ENCODE results near the gene TMEM8B. TPM values are rescaled to one million over a fixed set of nuclear protein-coding genes. Genes with fewer than 3 reads are reported as not detected.
A peak's percentile ranks its signal among the peaks of the same experiment; 100 is the strongest.

TMEM8B gene
- polyA plus RNA-seq, 1 experiment: 5.6 TPM

DNA sequence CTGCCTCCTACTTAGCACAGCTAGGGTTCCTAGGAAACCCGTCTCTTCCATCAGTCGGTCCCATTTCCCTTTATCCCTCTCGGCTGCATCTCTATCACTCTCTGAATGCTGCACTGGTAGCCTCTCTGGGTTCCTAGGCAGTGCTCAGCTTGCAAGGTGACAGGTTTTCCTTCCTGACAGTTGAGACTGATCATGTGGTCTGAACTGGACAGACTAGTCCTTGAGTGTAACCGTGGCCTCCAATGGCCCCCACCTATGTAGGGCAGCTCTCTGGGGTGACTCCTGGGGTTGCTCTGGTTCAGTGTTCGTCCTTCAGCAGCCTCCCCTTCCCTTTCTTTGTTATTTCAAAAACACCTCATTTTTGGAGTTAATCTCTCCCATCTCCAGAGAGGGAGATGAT lies 3.8 kb downstream of the TMEM8B start:
- TF ChIP-seq, protein P1, sequence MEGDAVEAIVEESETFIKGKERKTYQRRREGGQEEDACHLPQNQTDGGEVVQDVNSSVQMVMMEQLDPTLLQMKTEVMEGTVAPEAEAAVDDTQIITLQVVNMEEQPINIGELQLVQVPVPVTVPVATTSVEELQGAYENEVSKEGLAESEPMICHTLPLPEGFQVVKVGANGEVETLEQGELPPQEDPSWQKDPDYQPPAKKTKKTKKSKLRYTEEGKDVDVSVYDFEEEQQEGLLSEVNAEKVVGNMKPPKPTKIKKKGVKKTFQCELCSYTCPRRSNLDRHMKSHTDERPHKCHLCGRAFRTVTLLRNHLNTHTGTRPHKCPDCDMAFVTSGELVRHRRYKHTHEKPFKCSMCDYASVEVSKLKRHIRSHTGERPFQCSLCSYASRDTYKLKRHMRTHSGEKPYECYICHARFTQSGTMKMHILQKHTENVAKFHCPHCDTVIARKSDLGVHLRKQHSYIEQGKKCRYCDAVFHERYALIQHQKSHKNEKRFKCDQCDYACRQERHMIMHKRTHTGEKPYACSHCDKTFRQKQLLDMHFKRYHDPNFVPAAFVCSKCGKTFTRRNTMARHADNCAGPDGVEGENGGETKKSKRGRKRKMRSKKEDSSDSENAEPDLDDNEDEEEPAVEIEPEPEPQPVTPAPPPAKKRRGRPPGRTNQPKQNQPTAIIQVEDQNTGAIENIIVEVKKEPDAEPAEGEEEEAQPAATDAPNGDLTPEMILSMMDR (IDR thresholded peaks at IDR 0.05; ENCODE audit: insufficient read depth, low read depth, low read length): no peak
- Histone ChIP-seq H3K27me3 (ENCODE audit: control insufficient read depth, insufficient read depth, low read length) (no peaks in the 10 kb centered on the region), H3K4me3 (ENCODE audit: low read depth, low read length) (no peak overlapping the region), H3K36me3 (ENCODE audit: control insufficient read depth, insufficient read depth, low read length) (0 out of 2 replicates have a peak, but pooled peaks cover 1% of the 10 kb centered on the region)
- ChIA-PET POLR2A (no interaction called here), CTCF (interaction anchor here (1.1 to 2.0 kb wide), 4 partner anchors 18 to 49 kb away, joined by 4 to 8 read pairs (median 4); no protein-coding TSS in a partner anchor)
- DNase-seq (ENCODE audit: low read depth): no peak

DNA sequence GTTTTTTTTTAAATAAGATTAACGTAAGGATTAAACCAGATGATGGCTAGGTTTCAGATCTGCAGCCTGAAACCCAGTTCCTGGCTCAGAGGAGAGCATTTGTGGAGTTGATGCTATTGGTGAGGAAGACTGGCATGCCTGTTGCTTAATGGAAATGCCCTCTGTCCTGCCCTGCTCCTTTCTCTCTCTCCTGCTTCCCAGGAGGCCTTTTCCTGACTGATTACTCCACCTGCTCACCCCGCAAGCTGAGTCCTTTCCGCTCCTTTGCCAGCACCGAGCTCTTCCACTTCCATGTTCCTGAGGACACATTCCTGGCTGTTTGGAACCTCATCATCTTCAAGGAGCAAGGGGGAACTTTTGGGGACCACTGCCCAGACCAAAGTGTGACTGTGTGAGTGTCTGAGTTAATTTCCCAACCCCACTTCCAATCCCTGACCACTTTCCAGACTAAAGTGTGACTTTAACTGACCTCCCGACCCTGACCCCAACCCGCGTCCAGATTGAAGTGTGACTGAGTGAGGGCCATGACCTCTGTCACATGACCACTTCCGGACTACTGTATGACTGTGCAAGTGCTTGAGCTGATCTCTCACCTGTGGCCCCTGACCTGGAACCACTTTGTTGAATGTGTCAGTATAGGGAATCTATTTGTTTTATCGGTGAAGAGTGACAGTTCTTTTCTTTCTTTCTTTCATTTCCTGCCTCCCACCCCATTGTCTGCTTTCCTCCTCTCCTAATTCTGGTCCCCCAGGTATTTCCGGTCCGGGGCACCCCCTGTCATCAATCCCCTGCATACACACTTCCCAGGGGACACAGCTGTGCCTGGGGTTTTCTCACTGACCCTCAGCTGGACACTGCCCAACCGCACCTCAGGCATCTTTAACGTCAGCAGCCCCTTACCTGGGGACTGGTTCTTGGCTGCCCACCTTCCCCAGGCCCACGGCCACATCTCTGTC lies 5.5 kb downstream of the TMEM8B start:
- H3K36me3 ChIP-seq (ENCODE audit: control insufficient read depth, insufficient read depth, low read length): 0 out of 2 replicates have a peak, but pooled peaks cover 1% of the 10 kb centered on the region
- no peak for DNase-seq (ENCODE audit: low read depth)
- CTCF ChIA-PET: interaction anchor here (0.8 to 1.9 kb wide), 6 partner anchors 11 to 76 kb away, joined by 3 to 5 read pairs (median 4); no protein-coding TSS in a partner anchor

DNA sequence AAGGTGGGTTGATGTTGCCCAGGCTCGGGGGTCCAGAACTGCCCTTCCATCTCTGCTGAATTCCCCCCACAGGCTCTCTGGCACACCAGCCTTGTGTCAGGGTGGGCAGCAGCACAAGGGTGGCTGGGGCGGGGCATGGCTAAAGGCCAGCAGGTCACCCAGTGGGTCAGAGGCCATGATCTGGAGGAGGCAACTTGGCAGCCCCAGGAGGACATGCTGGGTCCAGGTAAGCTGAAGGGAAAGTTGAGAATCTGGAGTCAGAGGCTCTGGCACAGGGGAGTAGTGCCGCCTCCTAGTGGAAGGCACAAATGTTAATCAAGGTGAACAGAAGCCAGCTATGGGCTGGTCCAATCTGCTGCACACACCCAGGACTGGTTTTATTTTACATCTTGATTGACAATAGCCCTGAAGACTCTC lies 6.2 kb downstream of the TMEM8B start:
- ChIA-PET CTCF (interaction anchor here (0.6 to 1.9 kb wide), 7 partner anchors 9 to 75 kb away, joined by 3 to 6 read pairs (median 3); no protein-coding TSS in a partner anchor), POLR2A (no interaction called here)
- Histone ChIP-seq H3K27me3 (ENCODE audit: control insufficient read depth, insufficient read depth, low read length) (no peaks in the 10 kb centered on the region), H3K4me3 (ENCODE audit: low read depth, low read length) (no peak overlapping the region), H3K36me3 (ENCODE audit: control insufficient read depth, insufficient read depth, low read length) (0 out of 2 replicates have a peak, but pooled peaks cover 1% of the 10 kb centered on the region)
- no peak for DNase-seq (ENCODE audit: low read depth)
- TF ChIP-seq, protein P1 (IDR thresholded peaks at IDR 0.05; ENCODE audit: insufficient read depth, low read depth, low read length): peak; percentile 29; the same call in 1 of the 2 replicates

More for the DNA sequence above, 5.5 kb downstream of the TMEM8B start:
- TF ChIP-seq, protein P1 (IDR thresholded peaks at IDR 0.05; ENCODE audit: insufficient read depth, low read depth, low read length): no peak
- no peaks in the 10 kb centered on the region for H3K27me3 ChIP-seq (ENCODE audit: control insufficient read depth, insufficient read depth, low read length)
- POLR2A ChIA-PET: no interaction called here
- no peak overlapping the region for H3K4me3 ChIP-seq (ENCODE audit: low read depth, low read length)

DNA sequence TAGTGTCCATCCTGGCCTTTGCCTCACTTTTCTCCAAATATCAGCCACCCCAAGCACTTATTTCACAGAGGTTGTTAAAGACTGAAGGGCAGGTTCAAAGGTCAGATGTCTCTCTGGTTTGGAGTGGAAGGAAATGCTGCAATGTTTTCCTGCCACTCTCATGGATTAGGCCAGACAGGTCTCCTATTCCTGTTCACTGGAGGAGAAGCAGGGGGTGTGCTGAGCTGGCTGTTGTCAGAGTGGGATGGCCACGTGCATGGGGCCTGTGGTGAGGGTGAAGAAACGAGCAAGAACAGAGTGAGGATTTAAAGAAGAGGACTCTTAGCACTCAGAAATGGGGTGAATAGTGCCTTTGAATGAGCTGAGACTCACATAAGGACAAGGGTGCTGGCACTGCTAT lies 6.7 kb downstream of the TMEM8B start:
- TF ChIP-seq, protein P1 (IDR thresholded peaks at IDR 0.05; ENCODE audit: insufficient read depth, low read depth, low read length): no peak
- DNase-seq (ENCODE audit: low read depth): no peak
- Histone ChIP-seq H3K36me3 (ENCODE audit: control insufficient read depth, insufficient read depth, low read length) (0 out of 2 replicates have a peak, but pooled peaks cover 1% of the 10 kb centered on the region), H3K27me3 (ENCODE audit: control insufficient read depth, insufficient read depth, low read length) (no peaks in the 10 kb centered on the region), H3K4me3 (ENCODE audit: low read depth, low read length) (no peak overlapping the region)
- ChIA-PET CTCF (interaction anchor here (0.6 to 1.9 kb wide), 7 partner anchors 9 to 285 kb away, joined by 3 to 6 read pairs (median 3); no protein-coding TSS in a partner anchor), POLR2A (no interaction called here)

DNA sequence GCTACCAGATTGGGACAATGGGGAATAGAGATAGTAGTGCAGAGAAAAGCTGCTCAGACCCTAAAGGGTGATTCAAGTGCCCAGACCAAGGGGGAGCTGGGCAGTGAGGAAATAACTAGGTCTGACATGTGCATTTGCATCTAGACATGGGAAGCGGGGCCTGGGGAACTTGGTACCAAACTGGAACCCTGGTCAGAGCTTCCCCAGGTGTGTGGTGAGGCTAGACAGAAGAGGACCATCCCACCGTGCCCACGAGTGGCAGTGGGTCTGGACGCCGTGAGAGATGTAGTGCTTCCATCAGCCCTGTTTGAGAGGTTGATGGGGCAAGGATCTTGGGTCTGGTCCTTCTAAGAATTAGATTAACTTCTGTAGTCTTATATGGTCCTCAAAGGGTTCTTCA lies 7.6 kb downstream of the TMEM8B start:
- Histone ChIP-seq H3K36me3 (ENCODE audit: control insufficient read depth, insufficient read depth, low read length) (peaks cover 3% of the 10 kb centered on the region; the same call in 1 of the 2 replicates), H3K4me3 (ENCODE audit: low read depth, low read length) (no peak overlapping the region), H3K27me3 (ENCODE audit: control insufficient read depth, insufficient read depth, low read length) (no peaks in the 10 kb centered on the region)
- POLR2A ChIA-PET: no interaction called here
- CTCF ChIA-PET: interaction anchor here (0.6 to 2.1 kb wide), 7 partner anchors 8 to 286 kb away, joined by 3 to 8 read pairs (median 4); partner anchors contain the start of genes FAM221B and TMEM8B
- TF ChIP-seq, protein P1 (IDR thresholded peaks at IDR 0.05; ENCODE audit: insufficient read depth, low read depth, low read length): no peak
- DNase-seq (ENCODE audit: low read depth): no peak

Measured in BJ (cell line).